ENCODE results near the gene STIM1.

Gene STIM1

DNA sequence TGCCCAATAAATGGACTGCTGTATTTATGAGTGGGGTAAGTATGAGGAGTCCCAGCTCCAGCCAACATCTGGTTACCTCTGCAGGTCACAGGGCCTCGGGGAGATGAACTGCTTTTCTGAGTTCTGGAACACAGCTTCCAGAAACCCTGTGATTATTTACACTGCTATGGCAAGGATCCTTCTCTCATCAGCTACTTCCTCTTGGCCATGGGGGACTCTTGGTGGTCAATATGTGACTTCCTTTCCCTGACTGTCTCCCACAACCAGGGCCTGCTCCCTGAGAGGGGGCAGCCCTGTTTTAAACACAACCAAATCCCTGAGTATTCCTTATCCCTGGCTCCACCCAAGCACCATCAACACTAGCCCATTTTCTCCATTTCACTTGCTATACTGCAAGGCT lies 24.7 kb upstream of the STIM1 start:
- DNase-seq (ENCODE audit: low read depth, low spot score): no peak

- no peak for DNase-seq (ENCODE audit: low read depth, low spot score)
Measured at GRCh38 chr11:3831378-3832239, 23.9 kb upstream of the STIM1 start.

- no peak for DNase-seq (ENCODE audit: low read depth, low spot score)
Measured at GRCh38 chr11:3832816-3833215, 22.6 kb upstream of the STIM1 start.

- no peak for DNase-seq (ENCODE audit: low read depth, low spot score)
Measured at GRCh38 chr11:3833449-3833848, 22.0 kb upstream of the STIM1 start.

- no peak for DNase-seq (ENCODE audit: low read depth, low spot score)
Measured at GRCh38 chr11:3834349-3834663, 21.2 kb upstream of the STIM1 start.

- no peak for DNase-seq (ENCODE audit: low read depth, low spot score)
Measured at GRCh38 chr11:3834664-3835461, 20.6 kb upstream of the STIM1 start.

- DNase-seq (ENCODE audit: low read depth, low spot score): no peak
Measured at GRCh38 chr11:3835751-3836150, 19.7 kb upstream of the STIM1 start.

DNA sequence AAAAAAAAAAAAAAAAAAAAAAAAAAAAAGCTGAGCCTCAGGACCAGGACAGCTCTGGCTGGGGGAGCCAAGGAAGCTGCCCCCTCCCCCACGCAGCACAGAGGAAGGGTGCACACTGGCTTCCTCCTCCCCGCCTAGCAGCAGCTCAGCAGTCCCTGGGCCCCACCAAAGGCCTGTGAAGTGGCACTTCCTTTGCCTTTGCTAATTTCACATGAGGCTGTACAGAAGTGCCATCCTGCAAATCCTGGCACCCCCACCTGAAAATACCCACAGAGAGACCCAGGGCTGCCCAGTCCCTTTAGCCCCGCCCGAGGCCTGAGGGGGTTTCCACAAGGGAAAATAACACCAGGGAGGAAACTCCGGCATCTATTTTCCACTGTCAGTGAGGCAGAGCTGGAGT lies 18.6 kb upstream of the STIM1 start:
- no peak for DNase-seq (ENCODE audit: low read depth, low spot score)

- no peak for DNase-seq (ENCODE audit: low read depth, low spot score)
Measured at GRCh38 chr11:3837793-3838192, 17.7 kb upstream of the STIM1 start.

DNA sequence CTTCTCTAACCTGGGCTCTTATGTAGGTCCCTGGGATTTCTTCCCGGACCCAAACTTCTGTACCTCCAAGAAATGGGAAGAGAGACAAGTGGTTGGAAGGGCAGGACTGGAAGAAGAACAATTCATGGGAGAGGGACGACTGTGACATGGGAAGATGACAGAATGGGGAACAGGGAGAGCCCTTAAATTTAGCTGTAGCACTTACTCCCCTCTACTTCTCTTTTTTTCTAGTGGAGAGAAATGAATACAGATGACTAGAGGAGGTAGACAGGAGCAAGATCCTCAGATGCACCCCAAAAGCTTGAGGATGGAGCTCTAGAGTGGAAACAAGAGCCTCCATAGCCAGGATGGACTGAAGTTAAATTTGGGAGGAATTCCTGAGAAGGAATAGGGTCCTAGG lies 17.0 kb upstream of the STIM1 start:
- no peak for DNase-seq (ENCODE audit: low read depth, low spot score)

DNA sequence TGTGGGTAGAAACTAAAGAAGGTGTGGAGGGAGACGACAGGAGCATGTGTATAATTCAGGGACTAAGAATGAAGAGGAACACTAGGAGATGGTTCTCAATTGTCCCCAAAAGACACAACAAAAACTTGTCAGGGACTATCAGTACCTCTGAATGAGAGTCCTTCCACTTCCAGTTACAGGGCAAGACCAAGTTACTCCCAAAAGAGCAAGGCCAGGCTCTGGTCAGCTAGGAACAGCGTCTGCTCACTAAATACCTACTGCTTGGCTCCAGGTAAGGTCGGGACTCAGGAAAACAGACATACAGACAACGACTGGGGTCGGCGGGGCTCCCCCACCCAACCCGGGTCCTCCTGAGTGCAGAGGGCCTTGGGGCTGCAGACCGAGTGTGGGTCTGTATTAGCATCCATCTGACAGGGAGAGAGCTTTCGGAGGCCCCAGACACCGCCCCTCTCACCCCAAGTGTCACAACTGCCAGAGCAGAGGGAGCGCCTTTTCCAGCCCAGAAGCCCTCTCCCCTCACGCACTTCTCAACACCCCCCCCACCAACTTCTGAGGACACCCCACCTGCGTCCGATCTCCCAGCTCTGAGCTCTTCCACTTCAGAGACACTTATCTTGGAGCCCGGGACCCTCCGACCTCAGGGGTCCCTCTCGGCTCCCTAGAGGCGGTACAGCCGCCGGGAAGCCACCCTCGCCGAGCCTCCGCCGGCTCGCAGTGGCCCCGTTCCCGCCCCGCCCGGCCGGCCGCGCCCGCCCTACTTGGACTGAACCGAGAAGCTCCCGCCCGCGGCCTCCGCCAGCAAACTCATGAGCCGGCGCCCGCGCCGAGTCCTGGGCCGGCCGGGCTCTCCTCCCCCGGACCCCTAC lies 15.2 kb upstream of the STIM1 start:
- DNase-seq (ENCODE audit: low read depth, low spot score): no peak

DNA sequence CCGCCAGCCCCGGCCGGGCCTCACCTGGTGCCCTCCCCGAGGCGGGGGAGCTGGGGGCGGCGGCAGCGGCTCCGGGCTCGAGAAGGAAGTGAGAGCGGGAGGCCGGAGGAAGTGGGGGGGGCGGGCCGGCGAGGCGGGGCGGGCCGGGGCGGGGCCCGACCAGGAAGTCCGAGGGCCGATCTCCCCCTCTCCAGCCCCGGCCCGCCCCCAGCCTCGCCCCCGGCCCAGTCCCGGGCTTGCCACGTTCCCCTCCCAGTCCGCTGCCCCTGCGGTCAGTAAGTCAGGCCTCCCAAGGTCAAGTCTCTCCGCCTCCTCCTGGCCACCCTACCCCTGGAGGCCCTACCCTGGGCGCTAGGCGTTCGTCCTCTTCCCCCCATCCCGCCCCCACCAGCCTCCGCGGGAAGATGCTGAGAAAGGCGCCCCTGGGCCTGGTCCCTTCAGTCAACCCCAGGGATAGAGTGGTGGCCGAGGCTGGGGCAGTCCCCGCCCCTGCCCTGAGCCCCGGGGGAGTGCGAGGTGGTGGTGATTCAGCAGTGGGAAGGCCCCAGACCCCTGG lies 14.5 kb upstream of the STIM1 start, which contains the start of gene RHOG:
RHOG (minus strand) TSS at position 90 of the 556 bp plus-strand sequence. CDS start 12,821 bp downstream, outside the sequence.
- peak; percentile 26 for DNase-seq (ENCODE audit: low read depth, low spot score)

GRCh38 chr11:3841426-3842350 lies 13.8 kb upstream of the STIM1 start:
- peak; percentile 88 for DNase-seq (ENCODE audit: low read depth, low spot score)

- no peak for DNase-seq (ENCODE audit: low read depth, low spot score)
Measured at GRCh38 chr11:3843326-3843725, 12.1 kb upstream of the STIM1 start.

DNA sequence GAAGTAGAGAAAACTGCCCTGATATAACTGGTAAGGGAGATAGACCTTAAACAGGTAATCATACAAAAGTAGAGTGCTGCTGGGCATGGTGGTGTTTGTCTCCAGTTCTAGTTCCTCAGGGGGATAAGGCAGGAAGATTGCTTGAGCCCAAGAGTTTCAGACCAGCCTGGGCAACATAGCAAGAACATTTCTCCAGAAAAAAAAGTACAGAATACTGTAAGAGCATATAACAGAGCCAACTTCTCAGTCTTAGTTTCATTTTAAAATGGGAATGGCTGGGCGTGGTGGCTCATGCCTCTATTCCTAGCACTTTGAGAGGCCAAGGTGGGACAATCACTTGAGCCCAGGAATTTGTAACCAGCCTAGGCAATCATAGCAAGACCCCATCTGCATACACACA lies 10.2 kb upstream of the STIM1 start:
- no peak for DNase-seq (ENCODE audit: low read depth, low spot score)

- no peak for DNase-seq (ENCODE audit: low read depth, low spot score)
Measured at GRCh38 chr11:3845670-3846069, 9.8 kb upstream of the STIM1 start.

- DNase-seq (ENCODE audit: low read depth, low spot score): no peak
Measured at GRCh38 chr11:3849297-3849874, 6.1 kb upstream of the STIM1 start.

- no peak for DNase-seq (ENCODE audit: low read depth, low spot score)
Measured at GRCh38 chr11:3853545-3853842, 2.0 kb upstream of the STIM1 start.

GRCh38 chr11:3853899-3854659 lies 1.4 kb upstream of the STIM1 start:
- DNase-seq (ENCODE audit: low read depth, low spot score): no peak

DNA sequence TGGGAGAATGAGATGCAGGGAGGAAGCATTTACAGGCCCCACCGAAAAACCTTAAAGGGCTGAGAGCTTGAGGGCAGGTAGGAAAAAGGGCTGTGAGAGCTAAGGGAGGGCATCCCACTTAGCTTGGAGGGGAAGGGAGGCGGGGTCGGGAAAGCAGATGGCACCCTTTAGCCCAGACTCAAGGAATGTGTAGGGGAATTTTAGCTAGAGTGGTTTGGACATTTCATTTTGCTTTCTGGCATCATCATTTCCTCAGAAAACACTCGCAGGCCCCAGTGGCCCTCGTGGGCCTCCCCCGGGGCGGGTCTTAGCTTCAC lies 846 bp upstream of the STIM1 start:
- no peak for DNase-seq (ENCODE audit: low read depth, low spot score)

All from activated naive CD8-positive, alpha-beta T cell treated with anti-CD3 and anti-CD28 coated beads, Interleukin-2, amount 50 U/mL, for 16 hours (primary cell).